Upper lobe of left lung (tissue), 4 donors: ENCODE measurements around the gene MCTP1.

Experiments
- EP300 ChIP-seq, 4 donors: sonication (generic); formaldehyde crosslinking; IDR thresholded peaks; one replicate each; pipeline ENCODE4 v1.5.1; 2017; ENCODE audit warnings: antibody characterized with exemption in 4 of 4, control low read depth in 2 of 4
- POLR2AphosphoS5 ChIP-seq, 2 donors: sonication (generic); formaldehyde crosslinking; IDR thresholded peaks; one replicate each; pipeline ENCODE4 v1.5.1; 2017; ENCODE audit warnings: antibody characterized with exemption in 2 of 2
- TF ChIP-seq, protein P1 (sequence below), 6 experiments: fragments of 450-650 bp in 4 of 6; fragments of 200-600 bp in 2 of 6; sonication (generic) in 2 of 6; IDR thresholded peaks; one replicate each; pipeline ENCODE4 v1.5.1; 2016 to 2019; ENCODE audit warnings: antibody characterized with exemption in 6 of 6

DNA sequence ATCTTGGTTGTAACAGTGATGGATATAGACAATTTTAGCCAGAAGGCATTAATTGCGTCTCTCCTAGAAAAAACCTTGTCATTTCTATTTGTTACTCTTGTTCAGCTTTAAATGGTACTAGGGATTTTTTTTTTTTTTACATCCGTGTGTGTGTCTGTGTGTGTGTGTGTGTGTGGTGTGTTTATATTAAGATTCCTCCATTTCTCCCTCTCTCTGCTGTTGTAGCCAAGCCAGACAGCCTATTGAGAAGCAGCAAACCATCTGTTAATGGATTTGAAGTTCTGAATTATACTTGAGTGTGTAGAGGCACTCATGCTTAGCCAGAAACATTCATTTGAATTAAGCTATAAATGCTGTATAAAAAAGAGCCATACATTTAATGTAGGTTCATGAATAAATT lies 594.1 kb downstream of the MCTP1 start:
- TF ChIP-seq, protein P1, sequence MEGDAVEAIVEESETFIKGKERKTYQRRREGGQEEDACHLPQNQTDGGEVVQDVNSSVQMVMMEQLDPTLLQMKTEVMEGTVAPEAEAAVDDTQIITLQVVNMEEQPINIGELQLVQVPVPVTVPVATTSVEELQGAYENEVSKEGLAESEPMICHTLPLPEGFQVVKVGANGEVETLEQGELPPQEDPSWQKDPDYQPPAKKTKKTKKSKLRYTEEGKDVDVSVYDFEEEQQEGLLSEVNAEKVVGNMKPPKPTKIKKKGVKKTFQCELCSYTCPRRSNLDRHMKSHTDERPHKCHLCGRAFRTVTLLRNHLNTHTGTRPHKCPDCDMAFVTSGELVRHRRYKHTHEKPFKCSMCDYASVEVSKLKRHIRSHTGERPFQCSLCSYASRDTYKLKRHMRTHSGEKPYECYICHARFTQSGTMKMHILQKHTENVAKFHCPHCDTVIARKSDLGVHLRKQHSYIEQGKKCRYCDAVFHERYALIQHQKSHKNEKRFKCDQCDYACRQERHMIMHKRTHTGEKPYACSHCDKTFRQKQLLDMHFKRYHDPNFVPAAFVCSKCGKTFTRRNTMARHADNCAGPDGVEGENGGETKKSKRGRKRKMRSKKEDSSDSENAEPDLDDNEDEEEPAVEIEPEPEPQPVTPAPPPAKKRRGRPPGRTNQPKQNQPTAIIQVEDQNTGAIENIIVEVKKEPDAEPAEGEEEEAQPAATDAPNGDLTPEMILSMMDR (IDR thresholded peaks at IDR 0.05) = no peak
- no peak for TF ChIP-seq EP300 (IDR thresholded peaks at IDR 0.05)
- TF ChIP-seq POLR2AphosphoS5 (IDR thresholded peaks at IDR 0.05) = no peak
